ENCODE data around the gene C4BPA. TPM values are rescaled to one million over a fixed set of nuclear protein-coding genes. Genes with fewer than 3 reads are reported as not detected.

Gene C4BPA
- total and polyA plus RNA-seq, 10 of the 15 experiments (the other 5 are each of a cell fraction or from before 2014, with no cell fraction given), result 0.31 TPM; not detected in 9

- TF ChIP-seq, protein P1, sequence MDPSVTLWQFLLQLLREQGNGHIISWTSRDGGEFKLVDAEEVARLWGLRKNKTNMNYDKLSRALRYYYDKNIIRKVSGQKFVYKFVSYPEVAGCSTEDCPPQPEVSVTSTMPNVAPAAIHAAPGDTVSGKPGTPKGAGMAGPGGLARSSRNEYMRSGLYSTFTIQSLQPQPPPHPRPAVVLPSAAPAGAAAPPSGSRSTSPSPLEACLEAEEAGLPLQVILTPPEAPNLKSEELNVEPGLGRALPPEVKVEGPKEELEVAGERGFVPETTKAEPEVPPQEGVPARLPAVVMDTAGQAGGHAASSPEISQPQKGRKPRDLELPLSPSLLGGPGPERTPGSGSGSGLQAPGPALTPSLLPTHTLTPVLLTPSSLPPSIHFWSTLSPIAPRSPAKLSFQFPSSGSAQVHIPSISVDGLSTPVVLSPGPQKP (IDR thresholded peaks at IDR 0.05; ENCODE audit: low read depth, low read length), result no peak
- TF ChIP-seq SREBF2 (IDR thresholded peaks at IDR 0.05; ENCODE audit: low read length), result no peak
- no peak for TF ChIP-seq ZZZ3 (IDR thresholded peaks at IDR 0.05; ENCODE audit: control insufficient read depth, insufficient read length, low read depth)
- no peak for TF ChIP-seq ETV6 (conservative IDR thresholded peaks at IDR 0.05 in 1 of 2, IDR thresholded peaks at IDR 0.05 in 1 of 2; ENCODE audit: borderline replicate concordance in 1 of 2, low read depth in 1 of 2)
- TF ChIP-seq, protein P2, sequence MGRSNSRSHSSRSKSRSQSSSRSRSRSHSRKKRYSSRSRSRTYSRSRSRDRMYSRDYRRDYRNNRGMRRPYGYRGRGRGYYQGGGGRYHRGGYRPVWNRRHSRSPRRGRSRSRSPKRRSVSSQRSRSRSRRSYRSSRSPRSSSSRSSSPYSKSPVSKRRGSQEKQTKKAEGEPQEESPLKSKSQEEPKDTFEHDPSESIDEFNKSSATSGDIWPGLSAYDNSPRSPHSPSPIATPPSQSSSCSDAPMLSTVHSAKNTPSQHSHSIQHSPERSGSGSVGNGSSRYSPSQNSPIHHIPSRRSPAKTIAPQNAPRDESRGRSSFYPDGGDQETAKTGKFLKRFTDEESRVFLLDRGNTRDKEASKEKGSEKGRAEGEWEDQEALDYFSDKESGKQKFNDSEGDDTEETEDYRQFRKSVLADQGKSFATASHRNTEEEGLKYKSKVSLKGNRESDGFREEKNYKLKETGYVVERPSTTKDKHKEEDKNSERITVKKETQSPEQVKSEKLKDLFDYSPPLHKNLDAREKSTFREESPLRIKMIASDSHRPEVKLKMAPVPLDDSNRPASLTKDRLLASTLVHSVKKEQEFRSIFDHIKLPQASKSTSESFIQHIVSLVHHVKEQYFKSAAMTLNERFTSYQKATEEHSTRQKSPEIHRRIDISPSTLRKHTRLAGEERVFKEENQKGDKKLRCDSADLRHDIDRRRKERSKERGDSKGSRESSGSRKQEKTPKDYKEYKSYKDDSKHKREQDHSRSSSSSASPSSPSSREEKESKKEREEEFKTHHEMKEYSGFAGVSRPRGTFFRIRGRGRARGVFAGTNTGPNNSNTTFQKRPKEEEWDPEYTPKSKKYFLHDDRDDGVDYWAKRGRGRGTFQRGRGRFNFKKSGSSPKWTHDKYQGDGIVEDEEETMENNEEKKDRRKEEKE (IDR thresholded peaks at IDR 0.05), result no peak
Measured at GRCh38 chr1:207079706-207080241, 24.3 kb upstream of the C4BPA start (continued).

GRCh38 chr1:207081088-207081487, 22.9 kb upstream of the C4BPA start:
- in situ Hi-C loops (cut with MboI) (no loop called here), intact Hi-C loops (cut with micrococcal nuclease; ENCODE audit: unreplicated experiment) (loop anchor here (5.0 kb wide), 1 partner anchor 241 kb away; the partner anchor contains the start of gene CD55)
- ChIA-PET CTCF (interaction anchor here (0.9 to 8.3 kb wide), 13 partner anchors 9 to 419 kb away, joined by 3 to 154 read pairs (median 5); partner anchors contain the start of gene C4BPB), SMC1A (ENCODE audit: uncharacterized antibody, unreplicated experiment) (interaction anchor here (1.0 to 7.3 kb wide), 6 partner anchors 11 to 418 kb away, joined by 3 to 65 read pairs (median 10); partner anchors contain the start of gene YOD1), RAD21 (ENCODE audit: unreplicated experiment) (interaction anchor here (2.4 kb wide), 1 partner anchor 324 kb away, joined by 12 read pairs; no protein-coding TSS in a partner anchor), POLR2A (no interaction called here)
- H3K27me3 ChIP-seq (replicated peaks in 1 of 2; ENCODE audit: control insufficient read depth in 2 of 2, insufficient read depth in 2 of 2, low read length in 1 of 2), result no peaks in the 10 kb centered on the region
- no peaks in the 10 kb centered on the region for H4K20me1 ChIP-seq (ENCODE audit: control insufficient read depth, insufficient read depth)
- no peaks in the 10 kb centered on the region for H3K79me2 ChIP-seq (ENCODE audit: control insufficient read depth, insufficient read depth, low read length)
- no peaks in the 10 kb centered on the region for H3K36me3 ChIP-seq (ENCODE audit: control insufficient read depth in 2 of 2, insufficient read depth in 2 of 2, low read length in 1 of 2)
- no peak overlapping the region for H3K4me2 ChIP-seq (ENCODE audit: control insufficient read depth, insufficient read depth)
- DNase-seq (ENCODE audit: low read depth, low spot score) (no peak), ATAC-seq (no peak), FAIRE-seq (no peak)
- H3K9me3 ChIP-seq (replicated peaks; ENCODE audit: control insufficient read depth, insufficient read depth, low read length), result no peaks in the 10 kb centered on the region
- WGBS (ENCODE audit: insufficient coverage, insufficient replicate concordance, low lambda C conversion rate, missing lambda C conversion rate), result 49% methylated on average over 2 of the region's 2 CpGs
- no TSS peak for BruUV-seq (replicated peaks)
- no peak overlapping the region for H2AFZ ChIP-seq (ENCODE audit: control insufficient read depth, low read depth, low read length)
- H3K4me1 ChIP-seq (ENCODE audit: control insufficient read depth, insufficient read depth, low read length), result peaks cover 4% of the 10 kb centered on the region; the same call in 1 of the 2 replicates
- H3K9ac ChIP-seq (ENCODE audit: control insufficient read depth, insufficient read depth, low read length), result no peak overlapping the region
- TF ChIP-seq, protein P1 (IDR thresholded peaks at IDR 0.05; ENCODE audit: low read depth, low read length), result no peak
- no peak for TF ChIP-seq NR2C2 (IDR thresholded peaks at IDR 0.05; ENCODE audit: borderline replicate concordance, control insufficient read depth, insufficient read length, low read depth)
- TF ChIP-seq NFYA (IDR thresholded peaks at IDR 0.05; ENCODE audit: borderline replicate concordance, low read depth, low read length), result no peak
- TF ChIP-seq ATF7 (IDR thresholded peaks at IDR 0.05; ENCODE audit: low read depth), result no peak
- no peak for TF ChIP-seq NR2F1 (conservative IDR thresholded peaks at IDR 0.05)
- TF ChIP-seq HDGF (IDR thresholded peaks at IDR 0.05), result no peak
- TF ChIP-seq GABPA (IDR thresholded peaks at IDR 0.05; ENCODE audit: low read depth), result no peak
- TF ChIP-seq PAX5 (IDR thresholded peaks at IDR 0.05; ENCODE audit: borderline replicate concordance, low read depth, low read length), result no peak
- no peak overlapping the region for H3K27ac ChIP-seq (ENCODE audit: control insufficient read depth, insufficient read depth)
- H3K4me3 ChIP-seq, result no peak overlapping the region
